T47D (cell line): ENCODE results near the gene SCARB1.

Experiments
- DNase-seq, 2 experiments: peaks; one replicate each; pipeline versions ENCODE4 v3.0.0 to v3.0.0-alpha.2; 2011 to 2012; ENCODE audit warnings: low read depth in 1 of 2, low spot score in 1 of 2
- JUND ChIP-seq: IDR thresholded peaks from 2 replicates; pipeline ENCODE4 v1.6.1; 2012; ENCODE audit warnings: low read depth
- in situ Hi-C: cut with HindIII; loops from 2 replicates; pipeline ENCODE4 v1.10.0; 2016; ENCODE audit warnings: low sequenced_read_pairs, low pct_unique_long_range_greater_than_20kb

Gene SCARB1

DNA sequence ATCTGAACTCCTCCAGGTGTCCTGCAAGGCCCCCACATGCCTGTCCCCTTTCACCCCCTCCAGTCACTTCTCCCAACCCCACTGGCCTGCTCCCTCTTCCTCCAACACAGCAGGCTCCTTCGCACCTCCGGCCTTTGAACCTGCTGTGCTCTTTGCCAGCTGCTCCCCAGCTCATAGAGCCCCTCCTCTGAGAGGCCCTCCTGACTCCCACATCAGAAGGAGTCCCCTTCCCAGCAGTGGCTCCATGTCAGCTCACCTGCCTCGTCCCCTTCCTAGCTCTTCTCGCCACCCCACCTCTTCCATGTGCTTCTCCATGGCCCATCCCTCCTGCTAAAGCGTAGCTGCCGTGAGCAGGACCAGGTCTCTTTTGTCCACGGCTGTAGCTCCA, 22.1 kb downstream of the SCARB1 start:
- DNase-seq, result no peak
- in situ Hi-C loops, result no loop called here
- no peak for TF ChIP-seq JUND

DNA sequence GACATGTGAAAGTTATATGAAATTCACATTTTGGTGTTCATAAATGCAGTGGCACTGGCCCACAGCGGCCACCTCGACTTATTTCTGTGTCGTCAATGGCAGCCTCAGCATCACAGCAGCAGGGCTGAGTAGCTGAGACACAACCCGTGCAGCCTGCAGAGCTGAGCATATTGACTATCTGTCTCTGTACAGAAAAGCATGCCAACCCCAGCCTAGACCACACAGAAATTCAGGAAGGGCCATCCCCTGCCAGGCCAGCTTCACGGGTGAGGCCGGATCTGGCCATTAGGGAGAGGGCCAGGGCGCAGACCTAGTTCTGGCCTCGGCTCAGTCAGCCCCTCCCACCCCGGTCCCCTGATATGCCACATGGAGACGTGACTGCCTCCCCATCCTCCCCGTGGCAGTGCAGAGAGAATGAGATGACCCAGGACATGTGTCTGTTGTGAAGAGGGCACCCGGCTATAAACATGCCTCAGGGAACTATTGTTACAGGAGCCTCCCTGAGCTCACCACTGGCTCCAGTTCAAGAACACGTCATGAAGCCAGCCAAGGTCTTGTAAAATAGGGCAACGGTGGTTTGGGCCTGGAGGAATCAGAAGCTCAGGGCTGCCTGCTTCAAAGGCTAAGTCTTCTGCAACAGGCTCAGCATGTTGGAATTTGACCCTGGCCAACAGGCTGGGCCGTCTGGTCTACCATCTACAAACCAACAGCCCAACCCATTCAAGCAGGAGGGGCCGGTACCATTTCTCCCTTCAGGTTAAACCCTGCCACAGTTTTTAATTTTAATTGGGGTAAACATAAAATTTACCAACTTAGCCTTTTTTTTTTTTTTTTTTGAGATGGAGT, 25.5 kb downstream of the SCARB1 start:
- peak; percentile 84; the same call in 1 of the 2 replicates for TF ChIP-seq JUND
- peak; percentile 84 to 97 for DNase-seq
- in situ Hi-C loops, result no loop called here

GRCh38 chr12:124837249-124837897, 26.3 kb downstream of the SCARB1 start:
- TF ChIP-seq JUND, result no peak
- in situ Hi-C loops, result no loop called here
- DNase-seq, result no peak

DNA sequence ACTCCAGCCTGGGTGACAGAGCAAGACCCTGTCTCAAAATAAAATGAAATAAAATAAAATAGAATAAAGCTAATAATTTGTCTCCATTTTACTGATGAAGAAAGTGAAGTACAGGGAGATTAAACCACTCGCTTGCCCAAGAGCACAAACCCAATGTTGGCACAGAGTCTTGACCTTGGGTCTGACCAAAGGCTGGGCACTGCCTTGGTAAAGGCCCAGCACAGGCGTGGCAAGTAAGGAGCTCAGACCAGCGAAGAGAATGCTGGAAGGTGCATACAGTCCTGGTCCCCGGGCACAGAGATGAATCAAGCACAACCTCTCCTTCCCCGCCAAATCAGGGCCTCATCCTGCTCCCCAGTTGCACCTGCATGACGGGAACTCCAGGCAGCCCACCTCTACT, 26.9 kb downstream of the SCARB1 start:
- in situ Hi-C loops, result no loop called here
- no peak for DNase-seq
- no peak for TF ChIP-seq JUND

DNA sequence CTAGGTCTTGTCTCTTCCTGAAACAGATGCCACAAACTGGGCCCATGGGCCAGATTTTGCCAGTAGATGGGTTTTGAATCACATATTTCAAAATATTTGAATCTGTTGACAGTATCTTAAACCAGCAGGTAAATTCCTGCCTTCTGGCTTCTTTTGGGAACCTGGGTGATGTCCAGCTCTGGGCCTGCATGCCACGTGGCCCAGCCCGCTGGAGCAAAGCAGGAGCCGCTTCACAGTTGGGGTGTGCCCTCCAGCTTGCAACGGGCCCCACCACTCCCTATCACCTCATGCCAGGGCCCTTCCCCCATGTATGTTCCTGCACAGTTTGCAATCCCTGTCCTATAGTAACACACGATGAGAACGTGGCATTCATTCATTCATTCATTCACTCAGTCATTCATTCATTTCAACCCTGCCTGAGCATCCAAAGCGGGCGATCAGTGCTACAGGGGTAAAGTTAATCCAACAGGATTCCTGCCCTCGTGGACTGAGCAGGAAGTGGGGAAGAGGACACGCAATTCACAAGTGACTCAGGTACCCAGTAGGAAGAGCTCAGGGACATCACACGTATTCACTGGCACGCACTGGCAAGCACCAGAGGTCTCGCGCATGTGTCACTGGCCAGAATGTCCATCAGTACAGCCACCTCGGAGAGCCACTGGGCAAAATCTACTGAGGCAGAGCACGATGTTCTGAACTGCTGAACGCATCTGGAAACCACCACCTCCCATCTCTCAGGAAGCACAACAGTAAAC, 27.8 kb downstream of the SCARB1 start:
- in situ Hi-C loops, result no loop called here
- no peak for TF ChIP-seq JUND
- DNase-seq, result no peak

DNA sequence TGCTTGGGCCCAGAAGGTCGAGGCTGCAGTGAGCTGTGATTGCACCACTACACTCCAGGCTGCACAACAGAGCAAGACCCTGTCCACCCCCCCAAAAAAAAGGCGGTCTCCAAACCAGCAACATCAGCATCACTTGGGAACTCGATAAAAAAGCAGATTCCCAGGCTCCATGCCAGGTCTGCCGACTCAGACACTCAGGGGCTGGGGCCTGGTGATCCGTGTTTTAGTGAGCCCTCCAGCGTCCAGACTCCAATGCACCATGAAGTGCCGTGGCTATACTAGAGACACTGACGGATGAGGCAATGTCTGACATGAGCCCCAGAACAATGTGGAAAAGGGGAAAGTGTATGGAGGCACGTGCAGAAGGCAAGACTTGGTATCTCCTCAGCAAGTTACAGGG, 28.8 kb downstream of the SCARB1 start:
- no peak for DNase-seq
- no peak for TF ChIP-seq JUND
- in situ Hi-C loops, result no loop called here

GRCh38 chr12:124833693-124834122, 30.0 kb downstream of the SCARB1 start:
- in situ Hi-C loops, result no loop called here
- TF ChIP-seq JUND, result no peak
- no peak for DNase-seq

DNA sequence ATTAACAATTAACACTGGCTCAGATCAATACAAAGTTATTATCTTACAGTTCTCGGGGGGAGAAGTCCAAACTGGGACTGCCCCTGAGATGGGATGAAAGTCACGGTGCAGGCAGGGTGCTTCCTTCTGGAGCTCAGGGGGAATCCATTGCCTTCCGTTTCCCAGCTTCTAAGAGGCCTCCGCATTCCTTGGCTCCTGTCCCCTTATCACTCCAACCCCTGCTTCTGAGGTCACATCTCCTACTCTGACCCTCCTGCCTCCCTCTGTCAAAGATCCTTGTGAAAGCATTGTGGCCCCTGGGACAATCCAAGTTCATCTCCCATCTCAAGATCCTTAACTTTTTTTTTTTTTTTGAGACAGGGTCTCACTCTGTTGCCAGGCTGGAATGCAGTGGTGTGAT, 30.8 kb downstream of the SCARB1 start:
- in situ Hi-C loops, result no loop called here
- no peak for TF ChIP-seq JUND
- no peak for DNase-seq

GRCh38 chr12:124831590-124831989, 32.1 kb downstream of the SCARB1 start:
- no peak for TF ChIP-seq JUND
- DNase-seq, result no peak
- in situ Hi-C loops, result no loop called here

DNA sequence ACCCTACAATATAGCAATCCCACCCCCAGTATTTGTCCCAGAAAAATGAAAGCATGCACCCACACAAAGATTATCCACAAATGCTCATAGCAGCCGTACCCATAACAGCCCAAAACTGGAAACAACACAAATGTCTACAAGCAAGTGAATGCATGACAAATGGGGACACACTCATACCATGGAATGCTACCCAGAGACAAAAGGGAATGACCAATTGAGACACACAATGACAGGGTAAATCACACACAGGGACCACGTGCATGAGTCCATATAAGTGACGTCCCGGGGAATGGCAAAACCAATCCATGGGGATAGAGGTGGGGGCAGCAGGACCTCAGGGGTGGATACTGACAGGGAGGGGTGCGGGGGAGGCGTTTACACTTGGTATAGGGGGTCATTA, 33.4 kb downstream of the SCARB1 start:
- in situ Hi-C loops, result no loop called here
- no peak for DNase-seq
- no peak for TF ChIP-seq JUND

DNA sequence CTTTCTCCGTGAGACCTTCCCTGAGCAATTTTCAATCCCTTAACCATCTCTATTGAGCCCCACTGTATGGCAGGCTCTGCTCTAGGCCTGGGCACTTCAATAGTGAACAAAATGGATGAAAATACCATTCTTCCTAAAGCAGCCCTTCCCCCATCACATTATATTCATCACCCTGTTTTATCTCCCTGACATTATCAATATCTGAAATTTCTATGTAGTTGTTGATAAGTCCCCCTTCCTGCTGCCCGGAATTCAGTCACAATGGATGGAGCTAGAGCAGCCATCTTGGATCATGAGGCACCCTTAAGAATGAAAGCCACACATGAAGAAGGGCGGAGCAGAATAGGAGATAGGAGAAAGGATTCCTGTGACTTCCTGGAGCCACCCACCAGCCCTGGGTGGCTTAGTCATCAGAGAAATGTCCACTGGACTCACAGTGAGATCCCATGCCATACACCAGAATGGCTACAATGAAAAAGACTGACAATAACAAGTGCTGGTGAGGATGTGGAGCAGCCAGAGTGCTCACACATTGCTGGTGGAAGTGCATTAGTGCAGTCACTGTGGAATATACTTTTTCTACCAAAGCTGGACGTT, 33.9 kb downstream of the SCARB1 start:
- no peak for DNase-seq
- in situ Hi-C loops, result no loop called here
- TF ChIP-seq JUND, result no peak

DNA sequence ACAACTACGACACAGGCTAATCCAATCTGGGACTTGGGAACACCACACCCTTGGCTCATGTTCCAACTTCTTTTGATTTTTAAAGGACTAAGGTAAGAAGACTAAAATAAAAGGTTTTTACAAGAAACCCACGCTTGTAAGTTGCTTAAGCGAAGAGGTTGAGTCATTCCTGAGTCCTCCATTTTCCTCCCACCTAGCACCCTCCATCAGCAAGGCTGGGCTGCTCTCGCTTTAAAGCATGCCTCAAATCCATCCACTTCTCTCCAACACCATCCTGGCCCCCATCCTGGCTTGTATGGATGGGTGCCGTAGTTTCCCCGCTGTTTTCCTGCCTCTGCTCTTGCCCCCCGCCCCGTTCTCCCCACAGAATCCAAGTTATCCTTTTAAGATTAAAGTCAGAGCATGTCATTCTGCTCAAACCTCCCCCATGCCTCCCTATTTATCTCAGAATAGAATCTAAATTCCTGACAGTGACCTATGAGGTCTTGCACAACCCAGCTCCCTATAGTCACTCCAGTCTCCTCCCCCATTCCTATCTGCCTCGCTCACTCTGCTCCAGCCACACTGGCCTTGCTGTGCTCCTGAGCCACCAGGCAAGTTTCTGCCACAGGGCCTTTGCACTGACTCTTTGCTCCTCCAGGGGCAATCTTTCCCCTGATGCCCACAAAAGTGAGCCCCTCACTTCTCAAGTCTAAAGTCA, 34.5 kb downstream of the SCARB1 start:
- in situ Hi-C loops, result no loop called here
- peak; percentile 55 to 89 for DNase-seq
- TF ChIP-seq JUND, result peak; percentile 59; the same call in 1 of the 2 replicates
